HG03108 (cell line): ENCODE measurements around the gene ATP8A2.
"Not testable (repeated sequence)": the region's sequence is repeated elsewhere in the genome, so short reads cannot be mapped to it uniquely, and the experiment has no call there.

ENCODE experiments used
- ATAC-seq: cut with Tn5 transposase; IDR thresholded peaks from one replicate; pipeline ENCODE4 v1.9.1; 2021; ENCODE audit warnings: moderate library complexity; ENCODE audit not compliant: unreplicated experiment

ATP8A2 gene

DNA sequence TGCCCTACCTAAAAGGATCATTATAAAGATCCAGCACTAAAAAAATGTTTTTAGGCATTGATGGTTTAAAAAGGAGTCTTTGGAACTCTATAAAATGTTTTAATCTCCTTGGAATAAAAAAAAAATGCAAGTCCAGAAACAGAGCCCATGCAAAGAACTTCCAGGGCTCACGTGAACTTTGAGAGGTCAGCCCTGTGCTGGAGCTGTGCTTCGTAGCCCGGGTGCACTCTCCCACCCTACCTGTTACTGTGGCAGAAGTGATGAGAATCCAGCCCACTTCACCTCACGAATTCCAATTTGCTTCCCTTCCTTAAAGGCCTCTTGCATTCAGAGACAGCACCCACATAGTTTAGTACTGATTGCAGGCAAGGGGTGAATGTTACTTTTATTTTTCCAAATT lies 412.3 kb downstream of the ATP8A2 start:
- no peak for ATAC-seq

DNA sequence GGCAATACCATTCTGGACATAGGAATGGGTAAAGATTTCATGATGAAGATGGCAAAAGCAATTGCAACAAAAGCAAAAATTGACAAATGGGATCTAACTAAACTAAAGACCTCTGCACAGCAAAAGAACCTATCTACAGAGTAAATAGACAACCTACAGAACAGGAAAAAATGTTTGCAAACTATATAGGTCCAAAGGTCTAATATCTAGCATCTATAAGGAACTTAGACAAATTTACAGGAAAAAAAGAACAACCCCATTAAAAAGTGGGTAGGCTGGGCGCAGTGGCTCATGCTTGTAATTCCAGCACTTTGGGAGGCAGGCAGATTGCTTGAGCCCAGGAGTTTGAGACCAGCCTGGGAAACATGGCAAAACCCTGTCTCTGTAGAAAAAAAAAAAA lies 418.4 kb downstream of the ATP8A2 start:
- not testable (repeated sequence) for ATAC-seq

- ATAC-seq = no peak
These were observed 423.5 kb downstream of the ATP8A2 start for GRCh38 chr13:25795277-25795676.

DNA sequence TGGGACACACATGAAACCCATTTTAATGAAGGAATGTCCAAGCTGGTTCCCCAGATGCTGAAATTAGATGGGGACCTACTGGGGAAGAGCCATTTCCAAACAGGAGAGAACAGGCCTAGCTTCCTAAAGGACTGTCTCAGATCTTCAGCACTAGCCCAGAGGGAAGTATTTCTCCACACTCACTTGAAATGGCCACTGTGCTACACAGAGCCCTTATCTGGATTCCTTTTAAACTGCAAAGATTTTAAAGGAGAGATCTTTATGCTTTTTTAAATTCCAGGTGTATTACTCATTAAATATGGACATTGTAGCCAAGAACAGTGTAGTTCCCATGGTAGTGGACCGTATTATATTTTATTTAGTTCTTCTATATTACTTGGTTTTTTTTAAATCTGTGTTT lies 424.7 kb downstream of the ATP8A2 start:
- ATAC-seq = no peak

DNA sequence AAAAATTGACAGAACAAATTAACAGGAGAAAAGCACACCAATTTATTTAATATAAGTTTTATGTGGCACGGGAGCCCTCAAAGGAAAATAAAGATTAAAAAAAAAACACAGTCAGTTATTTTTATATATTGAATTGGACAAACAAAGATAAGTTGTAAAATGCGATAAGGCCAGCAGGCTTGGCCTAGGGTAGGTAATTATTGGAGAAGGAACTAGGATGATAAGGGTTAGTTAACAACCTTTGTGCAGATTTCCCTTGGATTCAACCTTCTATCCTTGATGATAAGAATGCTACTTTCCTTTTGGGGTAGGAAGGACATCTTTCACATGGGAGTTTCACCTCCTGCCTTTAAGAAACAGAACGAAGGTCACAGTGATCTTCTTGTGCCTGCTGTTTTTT lies 427.2 kb downstream of the ATP8A2 start:
- ATAC-seq = no peak

- ATAC-seq = no peak
These were observed 428.7 kb downstream of the ATP8A2 start for GRCh38 chr13:25800523-25800922.

- no peak for ATAC-seq
These were observed 430.8 kb downstream of the ATP8A2 start for GRCh38 chr13:25802579-25802978.

GRCh38 chr13:25803641-25804040 lies 431.9 kb downstream of the ATP8A2 start:
- no peak for ATAC-seq

GRCh38 chr13:25806264-25806974 lies 434.6 kb downstream of the ATP8A2 start:
- peak; percentile 73 for ATAC-seq

DNA sequence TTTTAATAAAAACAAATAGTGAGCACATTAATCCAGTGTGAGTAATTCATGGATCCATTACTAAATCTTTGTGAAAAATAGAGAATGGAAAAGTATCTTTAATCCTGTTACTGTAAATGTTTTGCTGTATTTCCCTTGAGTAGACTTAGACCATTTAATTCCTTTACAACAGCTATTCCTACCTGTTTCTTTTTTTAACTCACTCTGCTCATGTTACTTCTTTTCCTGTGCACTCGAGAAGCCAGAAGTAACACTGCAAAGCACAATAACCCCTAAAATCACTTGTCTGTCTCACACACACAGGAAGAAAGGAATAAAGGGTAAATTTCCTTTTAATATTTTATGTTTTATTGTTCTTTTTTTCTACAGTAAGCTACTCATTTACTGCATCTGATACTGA lies 435.8 kb downstream of the ATP8A2 start:
- ATAC-seq = no peak

- ATAC-seq = no peak
These were observed 439.7 kb downstream of the ATP8A2 start for GRCh38 chr13:25811506-25811905.

GRCh38 chr13:25816239-25816638 lies 444.5 kb downstream of the ATP8A2 start:
- no peak for ATAC-seq

DNA sequence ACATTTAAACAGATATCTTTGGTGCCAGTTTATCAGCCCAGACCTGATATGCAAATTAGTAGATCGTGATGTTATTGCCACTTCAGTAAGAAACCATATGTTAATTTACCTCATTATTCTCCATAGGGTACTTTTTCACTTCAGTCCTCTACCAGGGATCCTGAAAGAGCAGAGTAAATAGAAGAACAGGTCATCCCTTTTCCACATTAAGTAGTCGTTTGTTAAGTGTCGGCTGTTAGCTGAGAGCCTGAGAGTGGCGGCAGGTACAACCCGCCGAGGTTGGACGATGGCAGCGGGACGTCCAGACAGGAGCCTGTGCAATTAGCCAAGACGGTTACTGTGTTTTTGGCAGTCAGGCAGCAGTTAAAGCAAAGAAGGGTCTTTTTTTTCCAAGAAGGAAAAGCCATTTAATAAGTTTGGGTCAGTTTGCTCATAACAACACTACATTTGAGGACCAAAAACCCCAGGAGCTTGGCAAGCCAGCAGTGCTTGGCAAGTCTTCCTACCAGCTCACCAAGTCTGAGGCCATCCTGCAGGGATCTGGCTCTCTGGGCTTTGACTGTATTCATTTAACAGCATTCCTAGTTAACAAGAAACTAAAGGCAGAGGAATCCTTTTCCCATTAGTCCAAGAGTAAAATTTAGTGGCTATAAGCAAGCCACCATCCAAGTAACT lies 448.2 kb downstream of the ATP8A2 start:
- no peak for ATAC-seq

DNA sequence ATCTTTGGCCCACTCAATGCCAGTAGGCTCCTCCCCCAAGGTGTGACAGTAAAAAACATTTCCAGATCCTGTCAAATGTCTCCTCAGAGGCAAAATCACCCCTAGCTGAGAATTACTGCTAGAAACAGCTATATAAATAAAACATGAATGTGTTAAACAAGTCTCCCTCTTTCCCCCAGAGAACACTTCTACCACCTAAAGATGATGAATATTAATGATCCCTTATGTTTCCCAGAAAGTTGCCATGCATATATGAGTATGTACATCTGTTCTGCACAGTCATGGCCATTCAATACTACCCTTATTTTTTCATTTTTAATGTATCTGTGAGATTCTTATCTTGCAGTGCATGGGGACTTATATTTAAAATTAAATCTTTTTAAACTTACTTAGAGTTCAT lies 450.0 kb downstream of the ATP8A2 start:
- no peak for ATAC-seq

DNA sequence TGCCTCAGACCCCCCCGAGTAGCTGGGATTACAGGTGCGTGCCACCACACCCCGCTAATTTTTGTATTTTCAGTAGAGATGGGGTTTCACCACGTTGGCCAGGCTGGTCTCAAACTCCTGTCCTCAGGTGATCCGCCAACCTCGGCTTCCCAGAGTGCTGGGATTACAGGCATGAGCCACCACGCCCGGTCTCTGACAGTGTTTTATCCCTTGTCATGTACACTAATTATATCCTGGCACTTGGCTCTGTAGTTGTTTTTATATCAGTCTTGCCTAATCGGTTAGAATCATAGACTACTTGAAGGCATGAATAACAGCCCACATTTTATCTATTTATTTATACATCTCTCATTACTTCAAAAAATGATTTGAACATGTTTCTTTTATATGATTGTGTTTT lies 455.4 kb downstream of the ATP8A2 start:
- not testable (repeated sequence) for ATAC-seq

- ATAC-seq = no peak
These were observed 456.2 kb downstream of the ATP8A2 start for GRCh38 chr13:25827831-25828465.

- no peak for ATAC-seq
These were observed 462.0 kb downstream of the ATP8A2 start for GRCh38 chr13:25833761-25834160.

- ATAC-seq = no peak
These were observed 465.0 kb downstream of the ATP8A2 start for GRCh38 chr13:25836574-25837336.

DNA sequence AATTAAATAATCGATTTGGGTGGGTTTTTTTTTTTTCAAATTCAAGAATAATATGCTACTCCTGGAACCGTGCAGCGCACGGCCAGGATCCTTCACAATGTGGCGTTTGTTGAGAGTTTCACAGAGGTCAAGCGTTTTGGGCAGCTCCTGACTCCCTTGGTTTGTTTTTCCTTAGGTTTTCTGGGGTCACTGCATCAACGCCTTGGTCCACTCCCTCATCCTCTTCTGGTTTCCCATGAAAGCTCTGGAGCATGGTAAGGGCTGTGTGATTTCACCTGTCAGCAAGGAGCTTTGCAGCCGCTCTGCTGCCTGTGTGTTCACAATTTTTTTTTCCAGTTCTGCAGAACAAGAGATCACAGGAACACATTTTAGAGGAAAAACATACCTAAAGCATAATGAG lies 467.6 kb downstream of the ATP8A2 start:
- ATAC-seq = no peak

GRCh38 chr13:25840261-25840660 lies 468.5 kb downstream of the ATP8A2 start:
- no peak for ATAC-seq

DNA sequence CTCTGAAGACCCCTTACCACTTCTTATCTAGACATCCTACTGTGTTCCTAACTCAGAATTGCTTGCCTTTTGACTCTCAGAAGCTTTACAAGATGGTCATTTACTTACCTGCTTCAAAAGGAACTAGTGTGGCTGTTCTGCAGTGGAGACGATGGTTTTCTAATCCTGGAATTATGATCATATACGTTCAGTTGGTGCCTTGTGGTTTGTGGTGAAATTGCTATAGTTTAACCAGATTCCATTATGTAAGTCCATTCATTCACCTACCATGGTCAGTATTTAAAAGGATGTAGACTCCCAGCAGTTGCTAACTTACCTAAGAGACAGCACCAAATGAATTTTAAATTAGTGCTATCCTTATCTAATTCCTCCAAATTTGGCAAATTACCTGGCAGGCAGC lies 469.2 kb downstream of the ATP8A2 start:
- no peak for ATAC-seq
